ENCODE results near the gene DCUN1D3.
"Not testable (repeated sequence)": the region's sequence is repeated elsewhere in the genome, so short reads cannot be mapped to it uniquely, and the experiment has no call there.

DCUN1D3 gene

DNA sequence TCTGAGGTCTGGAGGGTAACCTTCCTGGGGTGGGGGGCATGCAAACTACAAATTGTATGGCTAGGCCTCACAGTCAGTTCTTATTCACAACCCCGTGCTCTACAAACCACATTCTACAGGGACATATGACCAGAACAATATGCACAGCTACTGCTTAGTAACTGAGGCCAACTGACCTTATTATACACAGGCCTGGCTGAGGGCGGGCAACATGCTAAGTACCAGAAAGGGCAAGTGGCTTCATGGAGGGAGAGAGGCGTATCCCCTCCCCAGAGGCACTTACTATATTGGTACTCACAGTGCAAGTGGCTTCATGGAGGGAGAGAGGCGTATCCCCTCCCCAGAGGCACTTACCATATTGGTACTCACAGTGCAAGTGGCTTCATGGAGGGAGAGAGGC lies 39.2 kb downstream of the DCUN1D3 start:
- DNase-seq, result not testable (repeated sequence)

DNA sequence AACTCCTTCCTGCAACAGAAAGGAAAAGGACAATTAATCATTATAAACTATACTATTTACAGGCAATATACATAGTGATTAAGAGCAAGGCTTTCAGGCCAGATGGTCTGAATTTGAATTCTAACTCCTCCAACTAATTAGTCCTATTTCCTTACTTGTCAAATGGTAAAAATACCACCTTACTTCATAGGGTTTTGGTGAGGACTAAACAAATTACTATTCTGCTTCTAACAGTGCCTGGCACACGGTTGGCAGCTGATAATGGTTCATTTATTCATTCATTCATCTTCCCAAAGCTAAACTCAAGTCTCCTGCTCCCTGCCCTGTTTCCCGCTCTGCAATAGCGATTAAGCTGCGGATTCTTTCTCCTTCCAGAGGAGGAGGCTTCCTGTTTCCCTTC lies 39.8 kb downstream of the DCUN1D3 start:
- no peak for DNase-seq

DNA sequence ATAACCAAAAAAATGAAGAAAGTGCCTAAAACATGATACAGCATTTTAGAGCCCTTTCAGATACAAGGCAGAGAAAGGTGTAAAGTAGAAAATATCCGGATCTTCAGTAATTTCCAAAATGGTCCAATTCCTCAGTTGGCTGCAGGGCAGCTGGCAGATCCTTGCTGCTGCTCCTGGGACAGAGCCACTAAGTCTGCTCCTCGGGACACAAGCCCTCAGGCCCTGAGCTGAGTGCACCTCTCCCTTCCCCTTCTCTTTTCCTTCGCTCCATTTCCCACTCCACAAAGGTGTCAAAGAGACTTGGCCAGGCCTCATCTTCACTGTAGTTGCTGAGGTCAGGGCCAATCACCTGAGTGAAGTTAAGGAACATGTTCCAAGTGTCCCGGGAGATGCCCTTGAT lies 40.5 kb downstream of the DCUN1D3 start:
- no peak for DNase-seq

DNA sequence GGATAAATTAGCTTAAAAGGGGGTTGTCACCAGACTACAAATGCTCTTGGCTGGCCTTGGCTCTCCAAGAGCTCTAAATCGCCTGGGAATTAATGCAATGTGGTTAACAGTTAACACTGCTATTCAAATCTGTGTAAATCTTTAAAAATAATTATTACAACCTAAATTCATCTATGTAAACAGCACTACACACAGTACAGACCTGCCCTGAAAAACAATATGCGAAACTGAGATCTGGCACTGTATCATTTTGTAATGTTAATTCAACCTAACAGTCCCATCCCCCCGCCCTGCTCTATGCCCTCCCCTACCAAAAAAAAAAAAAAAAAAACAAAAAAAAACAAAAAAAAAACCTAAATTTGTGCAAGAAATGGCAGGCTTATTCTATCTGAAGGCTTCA lies 40.9 kb downstream of the DCUN1D3 start:
- no peak for DNase-seq

DNA sequence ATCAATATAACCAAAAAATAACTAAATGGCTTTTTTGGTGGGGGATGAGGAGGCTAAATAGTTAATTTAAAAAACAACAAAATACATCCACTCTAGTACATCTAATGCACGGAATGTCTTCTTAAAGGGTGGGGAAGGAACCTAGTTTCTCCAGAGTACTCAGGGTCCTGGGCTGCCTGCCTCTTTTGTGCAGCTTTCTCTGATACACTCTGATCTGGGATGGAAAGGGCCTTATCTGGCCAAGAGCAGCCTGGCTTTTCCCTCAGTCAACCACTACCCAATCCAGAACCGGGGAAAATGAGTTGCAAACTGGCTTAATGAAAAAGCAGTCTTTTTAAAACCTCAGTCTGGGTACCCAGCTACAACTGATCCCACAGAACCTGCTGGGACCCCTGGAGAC lies 42.9 kb downstream of the DCUN1D3 start:
- no peak for DNase-seq

DNA sequence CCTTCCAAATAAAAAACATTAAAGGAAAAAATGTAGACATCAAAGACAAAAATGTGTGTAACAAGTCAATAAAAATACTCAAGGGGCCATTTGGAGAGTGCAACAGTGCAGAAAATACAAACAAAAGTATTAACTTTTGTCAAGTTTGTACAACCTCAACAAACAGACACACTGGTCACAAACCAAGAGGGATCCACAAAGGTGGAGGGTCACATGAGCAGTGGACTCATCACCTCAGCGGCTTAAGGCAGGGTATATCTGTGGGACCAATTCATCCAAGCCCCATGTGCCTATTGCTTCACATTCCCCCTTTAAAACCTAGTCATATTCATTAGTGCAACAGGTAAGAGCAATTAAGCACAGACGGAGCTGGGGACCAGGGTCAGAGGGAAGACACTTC lies 45.2 kb downstream of the DCUN1D3 start:
- DNase-seq, result no peak

DNA sequence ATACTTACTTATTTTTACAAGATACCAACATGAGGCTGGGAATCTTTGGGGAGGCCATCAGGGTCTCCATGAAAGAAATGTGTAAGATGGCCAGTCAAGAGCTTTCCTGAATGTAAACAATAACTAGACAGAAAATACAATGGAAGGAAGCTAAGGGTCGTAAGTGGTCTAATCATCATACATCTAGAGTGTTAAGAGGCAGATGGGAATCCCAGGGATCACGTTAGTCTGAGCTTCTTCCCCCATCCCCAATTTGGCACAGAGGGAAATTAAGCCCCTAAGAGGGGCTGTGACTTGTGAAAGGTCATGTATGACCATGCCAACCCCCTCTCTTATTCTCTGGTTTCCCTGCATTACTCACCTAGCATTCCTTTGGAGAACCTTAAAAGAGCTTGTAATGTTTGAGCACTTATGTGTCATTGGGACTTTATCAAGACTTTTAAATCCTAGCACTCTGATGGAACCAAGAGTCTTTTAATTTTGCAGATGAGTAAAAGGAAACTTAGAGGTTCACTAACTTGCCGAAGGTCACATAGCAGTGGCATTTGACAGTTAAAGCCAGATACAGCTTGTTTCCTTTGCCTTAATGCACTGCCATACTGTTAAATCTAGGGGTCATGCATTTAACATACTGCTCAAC lies 46.1 kb downstream of the DCUN1D3 start:
- DNase-seq, result no peak

DNA sequence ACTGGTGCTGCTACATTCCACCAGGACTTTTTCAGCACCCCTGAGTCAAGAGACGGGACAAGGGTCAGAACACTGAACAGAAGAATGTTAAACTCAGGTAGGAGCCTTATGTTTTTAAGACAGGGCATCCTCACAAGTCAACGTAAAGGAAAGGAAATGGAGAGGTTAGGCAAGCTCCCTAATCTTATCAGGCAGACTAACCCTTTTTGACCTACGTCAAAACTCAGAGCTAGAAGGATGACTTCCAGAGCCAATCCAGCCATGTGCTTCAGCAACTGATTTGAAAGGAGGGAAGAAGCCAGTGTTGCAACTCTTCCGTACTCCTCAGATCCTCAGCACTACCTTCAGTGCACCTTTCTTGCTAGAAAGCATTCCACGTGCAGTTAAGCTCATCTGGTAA lies 47.0 kb downstream of the DCUN1D3 start:
- DNase-seq, result no peak

DNA sequence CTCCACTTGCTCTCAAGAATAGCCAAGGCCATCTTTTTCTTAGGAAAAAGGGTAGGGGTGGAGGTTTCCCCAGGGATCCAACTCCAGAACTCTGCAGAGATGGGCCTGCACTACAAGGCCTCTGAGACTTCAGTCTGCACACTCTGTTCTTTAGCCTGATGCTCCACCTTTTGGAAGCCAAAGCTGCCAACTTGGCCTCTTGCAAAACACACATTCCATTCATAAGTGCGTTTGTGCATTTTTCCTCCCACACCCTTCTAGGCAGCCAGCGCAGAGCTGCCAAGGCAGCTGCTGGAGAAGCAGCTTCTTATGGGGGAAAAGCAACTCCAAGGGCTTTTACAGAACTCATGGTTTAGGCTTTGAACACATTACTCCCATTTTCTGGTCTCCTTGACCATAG lies 48.6 kb downstream of the DCUN1D3 start:
- no peak for DNase-seq

DNA sequence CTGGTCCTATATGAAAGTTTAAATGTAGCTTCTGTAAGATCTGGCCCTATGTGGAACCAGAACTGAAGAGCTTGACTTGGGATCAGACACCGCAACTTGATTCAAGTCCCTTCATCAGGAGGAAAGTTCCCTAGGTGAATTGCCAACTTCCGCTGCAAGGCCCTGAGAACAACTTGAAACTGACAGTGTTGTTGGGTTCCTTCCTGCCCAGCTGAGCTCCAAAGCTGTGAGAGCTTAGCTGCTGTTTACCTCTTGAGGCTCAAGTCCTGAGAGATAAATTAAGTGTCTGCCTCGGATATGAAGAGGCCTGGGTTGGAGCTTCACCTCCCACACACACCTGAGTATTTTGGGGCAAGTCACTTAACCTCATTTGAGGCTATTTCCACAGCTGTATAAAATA lies 49.2 kb downstream of the DCUN1D3 start:
- DNase-seq, result peak; percentile 40

DNA sequence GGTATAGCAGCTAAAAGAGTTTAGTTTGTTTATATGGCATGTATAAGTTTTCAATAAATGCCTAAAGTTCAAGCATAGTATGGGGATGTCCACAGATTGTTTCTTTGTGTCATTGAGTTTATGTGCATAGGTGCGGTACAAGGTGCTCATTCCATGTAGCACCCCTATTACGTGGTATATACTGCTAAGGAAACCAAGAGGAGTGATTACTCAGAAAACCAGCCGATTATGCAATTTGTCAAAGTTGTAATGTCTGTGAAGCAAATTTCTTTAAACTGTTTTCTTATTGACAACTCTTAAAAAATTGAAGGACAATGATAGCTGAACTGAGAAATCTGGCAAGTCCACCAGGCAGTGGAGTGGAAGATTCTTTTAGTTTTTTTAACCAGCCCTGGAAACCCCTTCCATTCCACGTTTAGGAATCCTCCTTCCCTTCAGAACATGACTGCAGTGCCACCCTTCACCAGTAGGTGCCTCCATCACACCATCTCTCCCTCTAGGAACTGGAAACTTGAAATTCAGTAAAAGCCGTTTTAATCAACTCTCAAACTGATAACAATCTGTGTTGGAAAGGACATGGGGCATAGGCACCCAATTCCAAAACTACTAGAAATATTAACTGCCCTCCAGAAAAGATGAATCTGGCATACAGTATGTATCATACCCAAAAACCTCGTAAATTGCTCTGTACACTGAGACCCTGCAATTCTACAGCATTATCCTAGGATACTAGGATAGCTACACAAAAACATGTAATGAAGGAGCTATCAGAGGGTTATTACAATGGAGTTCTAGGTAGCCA lies 50.4 kb downstream of the DCUN1D3 start:
- peak; percentile 67 for DNase-seq

DNA sequence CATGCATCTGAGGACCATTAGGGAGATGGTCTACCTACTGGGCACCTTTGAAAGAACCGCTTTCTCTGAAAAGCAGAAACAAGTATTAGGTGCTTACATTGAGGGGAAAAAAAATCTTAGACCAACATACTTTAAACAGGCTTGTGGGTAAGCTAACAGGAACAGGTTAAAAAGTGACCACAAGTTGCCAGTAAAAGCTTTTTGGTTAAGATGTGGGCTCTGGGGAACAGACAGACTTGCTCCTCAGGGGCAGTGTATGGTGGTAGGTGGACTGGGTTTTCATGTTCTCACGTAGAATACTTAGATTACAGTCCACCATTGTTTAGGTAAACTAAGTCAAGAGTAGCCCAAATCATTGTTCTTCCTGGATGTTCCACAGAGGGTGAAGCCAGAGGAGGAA lies 52.6 kb downstream of the DCUN1D3 start:
- no peak for DNase-seq

DNA sequence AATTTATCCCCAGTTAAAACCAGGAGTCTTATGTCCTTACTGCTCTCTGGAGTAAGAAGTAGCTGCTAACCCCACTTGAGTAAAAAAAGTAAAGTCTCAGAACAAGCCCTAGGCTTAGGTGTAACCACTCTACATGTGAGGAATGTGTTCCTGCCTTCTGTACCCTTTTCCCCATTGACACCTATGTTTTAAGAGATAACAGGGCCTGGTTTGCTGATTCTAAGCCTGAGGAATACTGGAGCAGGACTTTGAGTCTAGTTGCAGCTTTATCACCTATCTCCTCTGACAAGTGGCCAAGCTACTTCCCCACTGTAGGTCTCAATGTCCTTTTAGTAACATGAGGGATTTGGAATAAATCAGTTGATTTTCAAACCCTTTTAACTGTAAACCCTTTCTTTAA lies 53.6 kb downstream of the DCUN1D3 start:
- no peak for DNase-seq

DNA sequence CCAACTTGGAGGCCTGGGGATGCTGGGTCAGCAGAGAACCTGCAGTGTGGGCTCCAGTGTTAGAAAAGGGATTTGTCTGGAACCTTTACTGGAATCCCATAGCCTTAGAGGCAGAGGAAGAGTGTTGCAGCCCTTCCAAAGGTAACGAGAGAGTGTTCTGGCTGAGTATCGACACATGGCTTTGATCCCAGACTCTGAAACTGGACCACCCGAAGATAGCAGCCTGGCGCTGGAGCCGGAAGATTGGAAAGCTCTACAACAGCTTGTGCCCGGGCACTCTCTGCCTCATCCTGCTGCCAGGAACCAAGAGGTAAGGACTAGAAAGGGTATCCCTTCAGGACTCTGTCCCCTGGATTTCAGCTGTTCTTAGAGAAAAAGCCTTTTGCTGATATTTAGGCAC lies 54.1 kb downstream of the DCUN1D3 start:
- no peak for DNase-seq

DNA sequence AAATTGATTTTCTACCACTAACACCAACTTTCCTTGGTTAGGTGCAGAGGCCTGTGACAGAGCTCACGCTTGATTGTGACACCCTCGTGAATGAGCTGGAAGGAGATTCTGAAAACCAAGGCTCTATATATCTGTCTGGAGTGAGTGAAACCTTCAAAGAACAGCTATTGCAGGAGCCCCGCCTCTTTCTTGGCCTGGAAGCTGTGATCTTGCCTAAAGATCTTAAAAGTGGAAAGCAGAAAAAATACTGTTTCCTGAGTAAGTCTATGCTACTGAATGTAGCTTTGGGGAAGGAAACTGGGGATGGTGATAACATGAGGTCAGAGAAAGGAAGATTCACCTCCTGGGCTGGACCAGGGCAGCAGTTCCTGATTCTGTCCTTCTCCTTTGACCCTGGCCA lies 55.6 kb downstream of the DCUN1D3 start:
- no peak for DNase-seq

DNA sequence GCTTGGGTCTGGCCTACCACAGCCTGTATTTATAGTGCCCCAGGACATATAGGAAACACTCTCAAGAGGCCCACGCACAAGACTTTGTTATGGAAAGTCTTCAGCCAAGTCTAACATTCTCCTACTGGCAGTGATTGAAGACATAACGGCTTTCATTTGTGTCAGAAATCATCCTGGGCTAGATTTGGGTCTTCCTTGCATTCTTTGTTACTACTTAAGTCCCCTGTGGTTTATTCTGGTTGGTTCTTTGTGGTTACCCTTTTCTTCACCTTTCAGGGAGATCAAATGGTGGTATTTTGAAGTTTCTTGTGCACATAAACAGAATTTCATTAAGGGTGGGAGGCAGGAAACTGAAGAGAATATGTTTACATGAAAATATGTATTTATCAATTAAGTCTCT lies 56.1 kb downstream of the DCUN1D3 start:
- DNase-seq, result no peak

DNA sequence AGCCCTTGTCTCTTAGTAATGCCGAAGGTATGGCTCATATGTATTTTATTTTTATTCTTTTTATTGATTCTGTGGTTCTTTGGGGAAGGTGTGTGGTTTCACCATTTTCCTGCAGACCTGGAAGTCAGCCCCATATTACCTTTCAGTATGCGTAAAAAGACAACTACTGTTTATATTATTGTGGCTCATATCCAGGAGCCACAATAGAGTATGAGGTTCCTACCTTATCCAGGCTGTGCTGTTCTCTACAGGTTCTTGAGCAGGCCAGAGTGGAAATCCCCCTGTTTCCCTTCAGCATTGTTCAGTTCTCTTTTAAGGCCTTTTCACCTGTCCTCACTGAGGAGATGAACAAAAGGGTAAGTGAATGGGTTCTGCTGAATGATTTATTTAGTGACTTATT lies 60.7 kb downstream of the DCUN1D3 start:
- no peak for DNase-seq

DNA sequence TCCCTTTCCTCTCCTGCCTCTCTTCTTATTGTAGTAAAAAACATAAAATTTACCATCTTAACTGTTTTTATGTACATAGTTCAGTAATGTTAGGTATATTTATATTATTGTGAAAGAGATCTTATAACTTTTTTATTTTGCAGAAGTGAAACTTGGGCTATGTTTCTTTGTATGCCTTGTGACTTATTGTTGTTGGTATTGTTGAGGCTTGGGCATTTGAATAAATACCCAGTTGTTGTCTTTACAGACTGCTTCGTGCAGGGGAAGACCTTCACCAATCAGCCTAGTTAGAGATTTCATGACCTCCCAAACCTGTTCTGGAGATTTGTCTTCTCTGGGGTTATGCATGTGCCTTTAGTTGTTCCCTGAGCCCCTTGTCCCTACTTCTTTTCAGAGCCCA lies 61.9 kb downstream of the DCUN1D3 start:
- DNase-seq, result no peak

DNA sequence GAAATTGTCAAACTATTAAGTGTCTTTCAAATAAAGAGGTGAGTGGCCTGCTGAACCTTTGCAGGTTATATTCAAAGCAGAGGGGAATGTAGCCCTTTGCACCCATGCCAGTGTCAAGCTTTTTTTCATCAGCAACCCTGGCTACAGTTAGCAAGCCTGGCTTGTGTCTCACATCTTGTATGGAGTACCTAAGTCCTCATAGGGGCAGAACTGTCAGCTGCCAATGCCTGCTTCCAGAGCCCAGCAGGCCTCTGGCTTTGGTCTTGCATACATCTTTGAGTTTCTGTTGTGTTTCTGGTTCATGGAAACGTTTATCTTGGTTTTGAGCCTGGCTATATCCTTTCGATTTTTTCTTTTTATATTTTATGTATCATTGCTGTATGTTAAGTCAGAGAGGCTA lies 67.1 kb downstream of the DCUN1D3 start:
- DNase-seq, result no peak

DNA sequence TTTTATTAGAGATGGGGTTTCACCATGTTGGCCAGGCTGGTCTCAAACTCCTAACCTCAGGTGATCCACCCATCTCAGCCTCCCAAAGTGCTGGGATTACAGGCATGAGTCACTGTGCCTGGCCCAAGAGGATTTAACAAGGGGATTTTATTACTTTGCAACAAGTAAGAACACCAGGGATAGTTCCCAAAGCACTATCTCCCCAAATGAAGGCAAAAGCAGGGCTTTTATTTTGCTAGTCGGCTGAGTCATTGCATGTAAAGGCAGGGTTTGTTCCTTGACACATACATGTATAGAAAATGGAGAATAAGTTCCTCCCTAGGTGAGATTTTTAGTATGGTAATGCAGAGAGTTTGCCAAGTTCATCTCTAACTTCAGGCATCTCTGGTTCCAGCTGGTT lies 69.8 kb downstream of the DCUN1D3 start:
- DNase-seq, result no peak

DNA sequence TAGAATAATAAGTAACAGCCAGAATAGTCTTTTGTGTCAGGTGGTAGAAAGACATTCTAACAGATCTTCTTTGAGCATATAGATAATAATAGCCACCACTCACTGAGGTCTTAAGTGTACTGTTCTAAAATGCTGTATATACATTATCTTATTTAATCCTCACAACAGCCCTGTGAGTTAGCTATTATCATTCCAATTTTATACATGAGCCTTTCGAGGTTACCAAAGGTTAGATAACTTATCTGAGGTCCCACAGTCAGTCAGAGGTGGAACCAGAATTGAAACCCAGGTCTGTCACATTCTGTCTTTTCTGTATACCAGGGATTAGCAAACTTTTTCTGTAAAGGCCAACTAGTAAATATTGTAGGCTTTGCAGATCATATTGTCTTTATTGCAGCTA lies 70.6 kb downstream of the DCUN1D3 start:
- DNase-seq, result no peak

DNA sequence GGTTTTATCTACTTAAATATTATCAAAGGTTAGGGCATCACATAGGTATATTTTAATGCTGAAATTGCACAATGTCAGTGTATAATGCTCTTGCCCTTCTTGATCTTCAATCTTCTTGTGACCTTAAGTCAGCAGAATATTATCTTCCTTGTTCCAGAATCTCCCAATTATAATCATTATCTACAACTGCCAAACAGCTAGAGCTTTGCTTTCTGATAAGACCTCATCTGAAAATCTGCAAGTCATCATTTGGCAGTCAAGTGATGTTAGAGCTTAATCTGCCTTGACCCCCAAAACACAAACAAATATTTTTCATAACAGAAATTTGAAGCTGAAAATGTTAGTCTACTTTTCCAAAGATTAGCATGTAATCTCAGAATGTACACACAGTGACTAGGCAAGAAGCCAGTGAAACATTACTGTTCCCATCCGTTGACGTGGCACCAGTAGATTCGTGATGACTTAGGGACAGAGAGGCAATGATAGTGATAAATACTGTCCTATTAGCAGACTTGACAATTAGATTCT lies 74.1 kb downstream of the DCUN1D3 start:
- no peak for DNase-seq

DNA sequence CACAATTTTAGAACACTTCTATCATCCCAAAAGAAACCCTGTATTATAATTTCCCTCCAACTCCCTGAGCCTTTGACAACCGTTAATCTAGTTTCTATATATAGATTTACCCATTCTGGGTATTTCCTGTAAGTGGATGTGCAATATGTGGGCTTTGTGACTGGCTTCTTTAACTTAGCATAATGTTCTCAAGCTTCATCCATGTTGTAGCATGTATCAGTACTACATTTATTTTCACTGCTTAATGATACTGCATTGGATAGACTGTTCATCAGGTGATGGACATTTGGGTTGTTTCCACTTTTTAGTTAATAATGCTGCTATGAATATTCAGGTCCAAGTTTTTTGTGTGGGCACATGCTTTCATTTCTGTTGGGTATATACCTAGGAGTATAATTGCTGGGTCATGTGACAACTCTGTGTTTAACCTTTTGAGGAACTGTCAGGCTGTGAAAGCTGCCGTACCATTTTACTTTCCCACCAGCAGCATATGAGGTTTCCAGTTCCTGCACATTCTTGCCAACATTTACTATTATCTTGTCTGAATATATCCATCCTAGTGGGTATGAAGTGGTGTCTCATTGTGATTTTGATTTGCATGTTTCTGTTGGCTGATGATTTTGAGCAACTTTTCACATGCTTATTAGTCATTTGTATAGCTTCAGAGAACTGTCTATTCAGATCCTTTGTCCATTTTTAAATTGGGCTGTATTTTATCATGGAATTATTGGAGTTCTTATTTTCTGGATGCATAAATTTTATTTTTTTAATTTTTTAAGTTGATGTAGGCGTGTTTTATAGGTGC lies 77.4 kb downstream of the DCUN1D3 start:
- no peak for DNase-seq

DNA sequence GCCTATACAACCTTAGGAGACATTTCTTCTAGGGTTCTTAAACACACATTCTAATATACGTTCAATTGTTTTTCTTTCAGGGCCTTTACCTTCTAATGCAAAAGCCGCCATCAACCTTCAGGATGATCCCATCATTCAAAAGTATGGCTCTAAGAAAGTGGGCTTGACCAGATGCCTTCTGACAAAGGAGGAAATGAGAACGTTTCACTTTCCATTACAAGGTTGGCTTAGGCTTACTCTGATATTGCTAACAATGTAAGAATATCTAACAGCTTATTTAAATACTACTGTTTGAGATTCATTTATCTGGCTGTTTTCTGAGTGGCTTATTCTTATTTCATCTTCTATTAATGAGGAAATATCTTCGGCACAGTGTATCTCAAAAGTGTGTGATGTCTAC lies 78.5 kb downstream of the DCUN1D3 start:
- DNase-seq, result no peak

Measured in NCI-H510A treated with DMSO at 0.1 percent for 48 hours (cell line).